C4-2B (cell line): ENCODE measurements around the gene ARHGAP22.

Source experiments
- H3K27ac ChIP-seq: fragments of 450-650 bp; 2 replicates; pipeline ENCODE4 v1.5.1; 2017
- CTCF ChIP-seq: fragments of 450-650 bp; conservative IDR thresholded peaks from 2 replicates; pipeline ENCODE4 v1.5.1; 2017; ENCODE audit warnings: mild to moderate bottlenecking
- ZFX ChIP-seq: fragments of 450-650 bp; IDR thresholded peaks from 2 replicates; pipeline ENCODE4 v1.6.1; 2017

The ARHGAP22 gene

GRCh38 chr10:48455392-48456151 is 149.3 kb downstream of the ARHGAP22 start:
- H3K27ac ChIP-seq = no peak overlapping the region
- TF ChIP-seq ZFX (no peak), CTCF (no peak)

- no peak overlapping the region for H3K27ac ChIP-seq
- TF ChIP-seq ZFX (no peak), CTCF (no peak)
Observed at GRCh38 chr10:48455055-48455391, 149.8 kb downstream of the ARHGAP22 start.

- H3K27ac ChIP-seq = no peak overlapping the region
- no peak for TF ChIP-seq CTCF
- TF ChIP-seq ZFX = no peak
Observed at GRCh38 chr10:48454302-48455054, 150.4 kb downstream of the ARHGAP22 start.

- H3K27ac ChIP-seq = no peak overlapping the region
- TF ChIP-seq ZFX (no peak), CTCF (no peak)
Observed at GRCh38 chr10:48453451-48454301, 151.2 kb downstream of the ARHGAP22 start.

GRCh38 chr10:48452879-48453412 is 151.9 kb downstream of the ARHGAP22 start:
- TF ChIP-seq ZFX = no peak
- no peak overlapping the region for H3K27ac ChIP-seq

GRCh38 chr10:48451969-48452878 is 152.6 kb downstream of the ARHGAP22 start:
- TF ChIP-seq CTCF = no peak
- TF ChIP-seq ZFX = no peak
- H3K27ac ChIP-seq = no peak overlapping the region
